Measurements from ENCODE around the gene OR9A2.

Gene OR9A2

GRCh38 chr7:143038635-143039034, 11.7 kb upstream of the OR9A2 start:
- in situ Hi-C loops (cut with MboI; ENCODE audit: low pct_unique_long_range_greater_than_20kb, low sequenced_read_pairs, unreplicated experiment): no loop called here
- DNase-seq (ENCODE audit: low spot score): no peak

DNA sequence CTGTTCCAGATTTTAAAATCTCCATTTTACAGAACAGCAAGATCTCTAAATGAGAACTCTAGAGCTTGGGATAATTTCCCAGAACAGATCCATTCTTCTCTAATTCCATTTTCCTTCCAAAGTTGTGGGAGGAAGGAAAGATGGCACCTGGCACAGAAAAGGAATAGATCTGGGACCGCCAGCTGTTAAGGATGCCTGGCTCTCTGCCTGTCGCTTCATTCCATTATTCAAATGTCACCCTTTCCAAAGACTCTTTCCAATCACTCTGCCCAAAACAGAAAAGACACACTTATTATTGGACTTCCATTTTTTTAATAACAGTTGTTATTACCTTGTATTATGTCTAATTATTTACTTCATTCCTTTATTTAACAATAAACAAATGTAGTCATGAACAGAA, 751 bp upstream of the OR9A2 start:
- DNase-seq (ENCODE audit: low spot score): no peak
- in situ Hi-C loops (cut with MboI; ENCODE audit: low pct_unique_long_range_greater_than_20kb, low sequenced_read_pairs, unreplicated experiment): no loop called here
- TF ChIP-seq CTCF (IDR thresholded peaks at IDR 0.05; ENCODE audit: extremely low read depth, insufficient read depth, missing control alignments): no peak

More at GRCh38 chr7:143038635-143039034, 11.7 kb upstream of the OR9A2 start:
- no peak for TF ChIP-seq CTCF (IDR thresholded peaks at IDR 0.05; ENCODE audit: extremely low read depth, insufficient read depth, missing control alignments)

DNA sequence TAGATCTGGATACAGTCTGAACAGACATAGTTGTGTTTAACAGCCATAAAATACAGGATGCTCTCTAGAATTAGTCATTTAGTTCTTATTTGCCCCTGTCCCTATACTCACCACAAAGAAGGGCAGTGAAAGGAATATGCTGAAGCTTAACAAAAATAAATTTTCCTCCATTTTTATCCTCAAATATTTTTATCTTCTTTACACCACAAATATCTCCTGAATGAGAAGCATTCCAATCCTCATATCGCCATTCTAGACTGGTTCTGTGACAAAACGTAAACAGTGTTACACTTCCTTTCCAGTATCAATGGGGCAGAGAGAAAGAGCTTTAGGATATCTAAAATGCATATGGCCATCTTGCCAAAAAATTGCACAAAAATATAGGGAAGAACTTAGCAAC, 1.6 kb downstream of the OR9A2 start:
- TF ChIP-seq CTCF (IDR thresholded peaks at IDR 0.05; ENCODE audit: extremely low read depth, insufficient read depth, missing control alignments): no peak
- in situ Hi-C loops (cut with MboI; ENCODE audit: low pct_unique_long_range_greater_than_20kb, low sequenced_read_pairs, unreplicated experiment): no loop called here

GRCh38 chr7:143023047-143023446, 3.9 kb downstream of the OR9A2 start:
- DNase-seq (ENCODE audit: low spot score): no peak
- TF ChIP-seq CTCF (IDR thresholded peaks at IDR 0.05; ENCODE audit: extremely low read depth, insufficient read depth, missing control alignments): no peak
- in situ Hi-C loops (cut with MboI; ENCODE audit: low pct_unique_long_range_greater_than_20kb, low sequenced_read_pairs, unreplicated experiment): loop anchor here (25.0 kb wide), 1 partner anchor 386 kb away; no protein-coding TSS in a partner anchor

More for the DNA sequence above, 1.6 kb downstream of the OR9A2 start:
- no peak for DNase-seq (ENCODE audit: low spot score)

DNA sequence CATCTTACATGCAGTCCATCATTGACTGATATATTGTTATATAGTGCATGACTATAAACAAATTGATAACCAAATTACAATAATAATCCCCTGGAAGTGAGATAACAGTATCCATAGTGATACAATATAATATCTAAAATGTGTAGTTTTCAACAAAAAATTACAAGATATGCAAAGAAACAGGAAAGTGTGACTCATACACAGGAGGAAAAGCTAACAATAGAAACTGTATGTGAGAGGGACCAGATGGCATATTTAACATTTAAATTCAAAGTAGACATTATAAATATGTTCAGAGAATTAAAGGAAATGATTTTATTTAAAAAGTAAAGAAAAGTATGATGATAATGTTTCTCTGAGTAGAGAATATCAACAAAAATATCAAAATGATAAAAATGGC, 8.0 kb downstream of the OR9A2 start:
- in situ Hi-C loops (cut with MboI; ENCODE audit: low pct_unique_long_range_greater_than_20kb, low sequenced_read_pairs, unreplicated experiment): loop anchor here (25.0 kb wide), 1 partner anchor 382 kb away; no protein-coding TSS in a partner anchor
- TF ChIP-seq CTCF (IDR thresholded peaks at IDR 0.05; ENCODE audit: extremely low read depth, insufficient read depth, missing control alignments): no peak
- DNase-seq (ENCODE audit: low spot score): no peak

- in situ Hi-C loops (cut with MboI; ENCODE audit: low pct_unique_long_range_greater_than_20kb, low sequenced_read_pairs, unreplicated experiment): loop anchor here (25.0 kb wide), 1 partner anchor 380 kb away; no protein-coding TSS in a partner anchor
- no peak for TF ChIP-seq CTCF (IDR thresholded peaks at IDR 0.05; ENCODE audit: extremely low read depth, insufficient read depth, missing control alignments)
- DNase-seq (ENCODE audit: low spot score): no peak
These were observed 9.9 kb downstream of the OR9A2 start for GRCh38 chr7:143016996-143017395.
